ENCODE results near the gene NUDT4. TPM values are rescaled to one million over a fixed set of nuclear protein-coding genes. Genes with fewer than 3 reads are reported as not detected.
"Not testable (repeated sequence)": the region's sequence is repeated elsewhere in the genome, so short reads cannot be mapped to it uniquely, and the experiment has no call there.

The NUDT4 gene
- total and polyA plus RNA-seq, 2 of the 8 experiments (the other 6 are each of a cell fraction or from before 2014, with no cell fraction given) = 17.3 to 71.7 TPM

- Histone ChIP-seq H3K79me2 (ENCODE audit: control insufficient read depth in 1 of 2, insufficient read depth in 2 of 2, low read length in 2 of 2) (peaks cover 69 to 98% of the 10 kb centered on the region in 2 experiments), H4K20me1 (replicated peaks in 1 of 2; ENCODE audit: control insufficient read depth in 1 of 2, insufficient read depth in 2 of 2, low read length in 2 of 2) (peaks cover 11 to 22% of the 10 kb centered on the region in 2 experiments)
- H3K4me2 ChIP-seq (ENCODE audit: insufficient read depth in 1 of 2, low read depth in 2 of 2, low read length in 2 of 2); FAIRE-seq; H3K4me3 ChIP-seq (ENCODE audit: extremely low read depth in 1 of 4, insufficient read depth in 2 of 4, low read depth in 3 of 4, low read length in 4 of 4); H3K23me2 ChIP-seq (ENCODE audit: low read depth, low read length); H3K18ac ChIP-seq (ENCODE audit: extremely low read depth, low read length); H3K79me1 ChIP-seq (ENCODE audit: low read depth, low read length); H3K56ac ChIP-seq (replicated peaks; ENCODE audit: insufficient read length, low read depth, low read length); H3K36me3 ChIP-seq (ENCODE audit: control insufficient read depth in 2 of 4, insufficient read depth in 4 of 4, low read length in 3 of 4); H2BK15ac ChIP-seq (ENCODE audit: low read length); H2AK5ac ChIP-seq (ENCODE audit: low read depth, low read length); H3K9me3 ChIP-seq (ENCODE audit: insufficient read depth in 2 of 2, low read depth in 1 of 2, low read length in 1 of 2); DNase-seq (ENCODE audit: low read depth in 1 of 2, low spot score in 2 of 2); H2BK5ac ChIP-seq (ENCODE audit: low read depth, low read length); H2BK12ac ChIP-seq (ENCODE audit: low read depth, low read length); H3K4me1 ChIP-seq (replicated peaks in 1 of 4; ENCODE audit: control insufficient read depth in 3 of 4, insufficient read depth in 4 of 4, low read length in 3 of 4); POLR2A ChIA-PET (ENCODE audit: partially characterized antibody); H3K27ac ChIP-seq (ENCODE audit: low read depth, low read length); H4K5ac ChIP-seq (ENCODE audit: insufficient read length, low read depth, low read length); H4K8ac ChIP-seq (ENCODE audit: extremely low read depth, insufficient read depth, low read length); H3K23ac ChIP-seq (ENCODE audit: insufficient read length); H3K4ac ChIP-seq (replicated peaks; ENCODE audit: insufficient read length, low read depth, low read length); H3K9ac ChIP-seq (replicated peaks in 1 of 4; ENCODE audit: extremely low read depth in 1 of 4, low read depth in 3 of 4, low read length in 3 of 4); H3K27me3 ChIP-seq (replicated peaks in 1 of 4; ENCODE audit: control insufficient read depth in 3 of 4, extremely low read depth in 1 of 4, insufficient read depth in 3 of 4, low read length in 3 of 4); H3K14ac ChIP-seq (ENCODE audit: insufficient read length); H2AFZ ChIP-seq (ENCODE audit: low read length); H4K91ac ChIP-seq (replicated peaks; ENCODE audit: insufficient read length, low read length); H2BK20ac ChIP-seq (ENCODE audit: low read length); H2BK120ac ChIP-seq (replicated peaks; ENCODE audit: low read depth, low read length): not testable (repeated sequence)
- 88% methylated on average over 6 of the region's 6 CpGs; no CpG with 5 or more reads in 1 of the 2 experiments for WGBS, 2 experiments (ENCODE audit: extremely low coverage in 1 of 2, insufficient coverage in 1 of 2, insufficient read length in 1 of 2, insufficient replicate concordance in 2 of 2, low coverage in 1 of 2, low lambda C conversion rate in 2 of 2, missing lambda C conversion rate in 1 of 2)
- CTCF ChIA-PET (ENCODE audit: partially characterized antibody) = interaction anchor here (1.6 kb wide), 1 partner anchor 12 kb away, joined by 11 read pairs; no protein-coding TSS in a partner anchor
Observed at GRCh38 chr12:93432031-93432430, 54.3 kb downstream of the NUDT4 start.

Measured in H1 (cell line).